Ectodermal cell (in vitro differentiated cells): ENCODE measurements around the gene LONP2. TPM values are rescaled to one million over a fixed set of nuclear protein-coding genes. Genes with fewer than 3 reads are reported as not detected.

Experiments used
- H3K27ac ChIP-seq: 2 replicates; pipeline ENCODE4 v1.7.0; 2013; ENCODE audit warnings: mild to moderate bottlenecking, low read depth, low read length; ENCODE audit not compliant: insufficient read depth, poor library complexity, severe bottlenecking
- H3K27me3 ChIP-seq: 2 replicates; pipeline ENCODE4 v1.7.0; 2013; ENCODE audit warnings: mild to moderate bottlenecking, low read length; ENCODE audit not compliant: insufficient read depth, control insufficient read depth, poor library complexity, severe bottlenecking
- H3K36me3 ChIP-seq: one replicate; pipeline ENCODE4 v1.7.0; 2013; ENCODE audit warnings: low read length; ENCODE audit not compliant: control insufficient read depth, insufficient read depth
- H3K4me1 ChIP-seq: one replicate; pipeline ENCODE4 v1.7.0; 2013; ENCODE audit warnings: low read length; ENCODE audit not compliant: control insufficient read depth, insufficient read depth
- H3K4me3 ChIP-seq: 2 replicates; pipeline ENCODE4 v1.7.0; 2013; ENCODE audit warnings: low read depth, low read length, control low read depth; ENCODE audit not compliant: insufficient read depth
- H3K9me3 ChIP-seq: 2 replicates; pipeline ENCODE4 v1.7.0; 2013; ENCODE audit warnings: mild to moderate bottlenecking, low read length, moderate library complexity; ENCODE audit not compliant: control insufficient read depth
- WGBS, 2 experiments: methylation state at CpG; one replicate each; pipeline ENCODE4 v1.1.7; 2013; ENCODE audit warnings: missing lambda C conversion rate in 2 of 2; 5-methylcytosine and 5-hydroxymethylcytosine counted together
- polyA plus RNA-seq, 4 experiments: library from polyadenylated mRNA; stranded (reverse); fragments of 50-300 nt; gene quantifications; one replicate each; pipeline ENCODE4 v1.2.3, GENCODE V29; 2013

LONP2 gene
- 27.2 TPM for polyA plus RNA-seq (2013, experiment 1 of 4)
- polyA plus RNA-seq (2013, experiment 2 of 4): 25.9 TPM
- polyA plus RNA-seq (2013, experiment 3 of 4): 21.7 TPM
- 21.1 TPM for polyA plus RNA-seq (2013, experiment 4 of 4)

- Histone ChIP-seq H3K27me3 (no peaks in the 10 kb centered on the region), H3K27ac (peak within 1 kb of the TSS; percentile 50), H3K4me3 (peak within 1 kb of the TSS; percentile 85), H3K4me1 (peaks cover 6% of the 10 kb centered on the region), H3K36me3 (no peaks in the 10 kb centered on the region), H3K9me3 (no peaks in the 10 kb centered on the region)
- 0% methylated on average over 63 of the region's 63 CpGs for WGBS, 2 experiments
Observed at GRCh38 chr16:48244080-48244862, at the start of gene LONP2. TSS of gene LONP2 (plus strand) at chr16:48244300. CDS start at chr16:48244389, 89 bp downstream.

- no peak overlapping the region for H3K4me3 ChIP-seq
- H3K36me3 ChIP-seq: no peaks in the 10 kb centered on the region
- no peak overlapping the region for H3K27ac ChIP-seq
- WGBS, 2 experiments: 92 to 97% methylated on average over 4 to 5 of the region's 5 CpGs
- no peaks in the 10 kb centered on the region for H3K27me3 ChIP-seq
- H3K9me3 ChIP-seq: no peaks in the 10 kb centered on the region
- H3K4me1 ChIP-seq: no peaks in the 10 kb centered on the region
Observed at GRCh38 chr16:48194828-48195556, 49.1 kb upstream of the LONP2 start.

- Histone ChIP-seq H3K27me3 (no peaks in the 10 kb centered on the region), H3K4me1 (no peaks in the 10 kb centered on the region), H3K36me3 (no peaks in the 10 kb centered on the region), H3K27ac (no peak overlapping the region), H3K9me3 (no peaks in the 10 kb centered on the region), H3K4me3 (no peak overlapping the region)
- 91 to 92% methylated on average over 3 of the region's 3 CpGs for WGBS, 2 experiments
Observed at GRCh38 chr16:48197294-48197693, 46.8 kb upstream of the LONP2 start.

- Histone ChIP-seq H3K36me3 (no peaks in the 10 kb centered on the region), H3K4me1 (no peaks in the 10 kb centered on the region), H3K27me3 (no peaks in the 10 kb centered on the region), H3K9me3 (no peaks in the 10 kb centered on the region), H3K4me3 (no peak overlapping the region), H3K27ac (no peak overlapping the region)
- WGBS, 2 experiments: 86 to 92% methylated on average over 6 of the region's 6 CpGs
Observed at GRCh38 chr16:48201515-48202201, 42.4 kb upstream of the LONP2 start.

GRCh38 chr16:48203974-48204824 is 39.9 kb upstream of the LONP2 start:
- WGBS, 2 experiments: 93 to 96% methylated on average over 8 of the region's 8 CpGs
- no peak overlapping the region for H3K4me3 ChIP-seq
- H3K9me3 ChIP-seq: no peaks in the 10 kb centered on the region
- no peaks in the 10 kb centered on the region for H3K36me3 ChIP-seq
- no peaks in the 10 kb centered on the region for H3K27me3 ChIP-seq
- H3K27ac ChIP-seq: no peak overlapping the region
- no peaks in the 10 kb centered on the region for H3K4me1 ChIP-seq

- Histone ChIP-seq H3K9me3 (no peaks in the 10 kb centered on the region), H3K36me3 (no peaks in the 10 kb centered on the region), H3K27me3 (no peaks in the 10 kb centered on the region), H3K27ac (no peak overlapping the region), H3K4me3 (no peak overlapping the region), H3K4me1 (no peaks in the 10 kb centered on the region)
- 95 to 96% methylated on average over 6 of the region's 6 CpGs for WGBS, 2 experiments
Observed at GRCh38 chr16:48204825-48205151, 39.3 kb upstream of the LONP2 start.

GRCh38 chr16:48206594-48207242 is 37.4 kb upstream of the LONP2 start:
- Histone ChIP-seq H3K9me3 (no peaks in the 10 kb centered on the region), H3K36me3 (no peaks in the 10 kb centered on the region), H3K4me1 (no peaks in the 10 kb centered on the region), H3K27me3 (no peaks in the 10 kb centered on the region), H3K27ac (no peak overlapping the region), H3K4me3 (no peak overlapping the region)
- WGBS, 2 experiments: 77 to 79% methylated on average over 8 of the region's 8 CpGs

GRCh38 chr16:48210747-48211146 is 33.4 kb upstream of the LONP2 start:
- 90 to 92% methylated on average over 6 of the region's 6 CpGs for WGBS, 2 experiments
- no peak overlapping the region for H3K4me3 ChIP-seq
- H3K4me1 ChIP-seq: no peaks in the 10 kb centered on the region
- no peaks in the 10 kb centered on the region for H3K27me3 ChIP-seq
- no peak overlapping the region for H3K27ac ChIP-seq
- no peaks in the 10 kb centered on the region for H3K36me3 ChIP-seq
- H3K9me3 ChIP-seq: no peaks in the 10 kb centered on the region

- 78 to 90% methylated on average over 3 of the region's 3 CpGs for WGBS, 2 experiments
- Histone ChIP-seq H3K36me3 (no peaks in the 10 kb centered on the region), H3K4me3 (no peak overlapping the region), H3K4me1 (no peaks in the 10 kb centered on the region), H3K27ac (no peak overlapping the region), H3K27me3 (no peaks in the 10 kb centered on the region), H3K9me3 (no peaks in the 10 kb centered on the region)
Observed at GRCh38 chr16:48212033-48212432, 32.1 kb upstream of the LONP2 start.
